ENCODE results near the gene DLGAP5.

Gene DLGAP5, protein sequence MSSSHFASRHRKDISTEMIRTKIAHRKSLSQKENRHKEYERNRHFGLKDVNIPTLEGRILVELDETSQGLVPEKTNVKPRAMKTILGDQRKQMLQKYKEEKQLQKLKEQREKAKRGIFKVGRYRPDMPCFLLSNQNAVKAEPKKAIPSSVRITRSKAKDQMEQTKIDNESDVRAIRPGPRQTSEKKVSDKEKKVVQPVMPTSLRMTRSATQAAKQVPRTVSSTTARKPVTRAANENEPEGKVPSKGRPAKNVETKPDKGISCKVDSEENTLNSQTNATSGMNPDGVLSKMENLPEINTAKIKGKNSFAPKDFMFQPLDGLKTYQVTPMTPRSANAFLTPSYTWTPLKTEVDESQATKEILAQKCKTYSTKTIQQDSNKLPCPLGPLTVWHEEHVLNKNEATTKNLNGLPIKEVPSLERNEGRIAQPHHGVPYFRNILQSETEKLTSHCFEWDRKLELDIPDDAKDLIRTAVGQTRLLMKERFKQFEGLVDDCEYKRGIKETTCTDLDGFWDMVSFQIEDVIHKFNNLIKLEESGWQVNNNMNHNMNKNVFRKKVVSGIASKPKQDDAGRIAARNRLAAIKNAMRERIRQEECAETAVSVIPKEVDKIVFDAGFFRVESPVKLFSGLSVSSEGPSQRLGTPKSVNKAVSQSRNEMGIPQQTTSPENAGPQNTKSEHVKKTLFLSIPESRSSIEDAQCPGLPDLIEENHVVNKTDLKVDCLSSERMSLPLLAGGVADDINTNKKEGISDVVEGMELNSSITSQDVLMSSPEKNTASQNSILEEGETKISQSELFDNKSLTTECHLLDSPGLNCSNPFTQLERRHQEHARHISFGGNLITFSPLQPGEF

DNA sequence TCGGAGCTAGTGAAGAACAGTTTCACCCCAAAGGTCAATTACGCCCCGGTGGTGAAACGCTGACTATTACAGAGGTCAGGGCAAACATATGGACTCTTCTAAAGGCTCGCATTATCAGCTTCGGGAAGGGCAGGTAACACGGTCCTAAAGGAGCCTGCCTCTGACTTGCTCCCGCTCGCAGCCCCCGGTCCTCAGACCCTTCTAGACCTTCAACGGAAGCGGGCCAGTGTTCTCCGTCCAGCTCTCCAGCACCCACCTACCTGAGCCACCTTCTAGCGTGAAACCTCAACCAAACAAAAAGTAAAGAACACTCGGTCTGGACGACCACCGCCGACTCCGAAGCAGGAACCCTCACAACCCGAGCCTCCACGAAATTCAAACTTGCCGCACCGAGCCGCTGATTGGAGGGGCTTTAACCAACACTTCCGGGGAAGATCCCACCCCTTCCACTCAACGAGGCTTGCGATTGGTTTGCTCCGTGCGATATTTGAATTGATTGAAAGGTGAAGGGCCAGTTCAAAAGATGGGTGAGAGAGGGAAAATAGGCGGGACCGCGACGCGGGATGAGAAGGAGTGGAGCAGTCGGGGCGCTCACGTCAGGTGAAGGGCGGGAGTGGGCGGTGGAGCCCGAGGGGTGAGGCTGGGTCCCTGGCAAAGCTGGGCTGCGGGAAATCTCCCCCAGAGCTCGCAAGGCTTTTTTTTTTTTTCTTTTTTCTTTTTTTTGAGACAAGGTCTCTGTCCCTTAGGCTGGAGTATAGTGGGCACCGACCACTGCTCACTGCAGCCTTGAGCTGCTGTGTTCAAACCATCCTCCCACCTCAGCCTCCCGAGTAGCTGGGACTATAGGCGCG is at the start of gene DLGAP5:
Gene DLGAP5 (minus strand): TSS at position 383 of the 851 bp plus-strand sequence. CDS start 2,406 bp downstream, outside the sequence.
- DNase-seq: peak; percentile 97

DNA sequence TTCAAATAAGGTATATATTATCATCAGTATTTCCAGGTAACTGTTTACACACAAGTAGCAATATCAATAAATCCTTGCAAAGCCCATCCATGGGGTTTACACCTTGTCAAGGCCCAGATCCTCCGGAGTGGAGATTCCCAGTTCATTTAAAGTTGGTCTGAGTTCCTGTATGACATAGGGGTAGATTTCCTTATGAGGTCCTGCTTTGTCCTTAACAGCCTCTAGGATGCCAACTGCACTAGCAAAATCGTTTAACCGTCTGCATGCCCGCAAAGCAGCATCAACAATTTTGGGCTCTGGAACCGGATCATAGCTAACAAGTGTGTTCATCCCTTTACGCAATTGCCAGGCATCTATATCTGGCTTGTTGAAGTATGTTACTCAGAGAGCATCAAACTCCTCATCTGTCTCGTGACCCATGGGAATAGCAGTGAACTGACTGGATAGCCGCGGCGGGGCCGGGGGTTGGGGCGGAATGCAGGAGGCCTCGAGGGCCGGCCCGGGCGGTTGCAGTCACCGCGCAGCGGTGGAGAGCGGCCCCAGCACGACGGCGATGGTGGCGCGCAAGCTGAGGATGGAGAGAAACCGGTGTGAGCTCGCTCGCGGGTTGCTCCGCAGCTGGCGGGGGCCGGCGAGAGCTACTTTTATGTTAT is 49.3 kb upstream of the DLGAP5 start:
- peak; percentile 70 for DNase-seq

DNA sequence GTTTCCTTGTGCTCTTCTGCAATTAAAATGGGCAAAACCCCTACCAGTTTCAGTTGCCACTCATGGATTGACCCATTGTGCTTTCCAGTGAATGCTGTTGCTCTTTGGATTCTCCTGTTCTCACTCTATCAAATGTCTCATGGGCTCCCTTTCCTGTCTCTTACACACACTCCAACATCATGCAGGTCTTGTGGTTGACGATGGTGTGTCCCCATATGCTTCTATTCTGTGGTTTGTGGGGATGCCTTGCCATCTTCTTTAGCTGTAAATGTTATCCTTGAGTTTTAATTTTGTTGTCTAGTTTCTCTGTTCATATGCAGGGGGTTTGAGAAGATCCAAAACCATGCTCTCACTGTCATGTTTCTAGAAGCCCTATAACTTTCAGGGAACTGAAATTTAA is 47.9 kb upstream of the DLGAP5 start:
- no peak for DNase-seq

DNA sequence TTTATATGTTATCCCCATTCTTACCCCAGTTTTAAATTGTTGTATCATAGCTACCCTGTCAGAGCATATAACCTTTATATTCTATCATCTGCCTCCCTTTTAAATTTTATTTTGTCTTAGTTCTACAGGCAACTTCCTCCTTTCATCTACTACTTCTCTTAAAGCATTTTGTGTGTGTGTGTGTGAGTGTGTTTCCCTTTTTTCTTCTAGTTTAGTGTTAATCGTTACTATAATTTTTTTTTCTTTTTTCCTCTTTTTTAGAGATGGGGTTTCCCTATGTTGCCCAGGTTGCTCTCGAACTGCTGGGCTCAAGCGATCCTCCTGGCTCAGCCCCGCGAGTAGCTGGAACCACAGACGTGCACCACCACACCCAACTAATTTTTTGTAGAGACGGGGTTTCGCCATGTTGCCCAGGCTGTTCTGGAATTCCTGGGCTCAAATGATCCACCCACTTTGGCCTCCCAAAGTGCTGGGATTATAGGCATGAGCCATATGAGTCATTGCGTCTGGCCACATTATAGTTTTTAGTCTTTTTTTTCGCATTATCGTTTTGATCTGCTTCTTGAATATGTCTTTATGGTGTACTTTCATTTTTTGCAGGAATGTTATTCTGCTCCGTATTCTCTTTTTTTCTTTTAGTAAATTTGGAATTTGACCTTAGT is 46.8 kb upstream of the DLGAP5 start:
- peak; percentile 23 for DNase-seq

DNA sequence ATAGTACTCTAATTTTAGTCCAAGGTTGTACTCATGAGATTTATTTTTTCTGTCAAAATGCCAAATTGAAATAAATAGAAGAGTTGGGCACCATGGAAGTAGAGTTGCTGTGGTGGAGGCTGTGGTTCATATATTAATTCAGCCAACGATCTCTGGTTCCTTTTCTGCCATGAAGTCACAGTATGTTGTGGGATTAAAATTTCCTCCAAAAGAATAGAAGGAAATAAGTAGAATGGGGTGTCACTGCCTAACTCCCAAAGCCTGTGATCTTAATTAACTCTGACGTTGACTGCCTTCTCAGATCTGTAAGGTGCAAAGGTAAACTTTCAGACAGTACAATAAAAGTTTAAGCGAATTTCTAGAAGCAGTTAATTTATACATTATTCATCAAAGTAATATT is 42.2 kb upstream of the DLGAP5 start:
- DNase-seq: no peak

DNA sequence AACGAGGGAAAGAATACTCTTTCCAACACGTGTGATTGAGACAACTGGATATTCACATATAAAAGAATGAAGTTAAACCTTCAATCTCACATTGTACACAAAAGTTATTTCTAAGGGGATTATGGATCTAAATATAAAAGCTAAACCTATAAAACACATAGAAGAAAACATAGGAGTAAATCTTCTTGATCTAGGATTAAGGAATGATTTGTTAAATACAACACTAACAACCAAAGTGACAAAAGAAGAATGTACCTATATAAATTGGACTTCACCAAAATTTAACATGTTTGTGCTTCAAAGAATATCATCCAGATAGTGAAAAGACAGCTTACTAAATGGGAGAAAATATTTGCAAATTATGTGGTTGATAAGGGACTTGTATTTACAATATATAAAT is 36.9 kb upstream of the DLGAP5 start:
- DNase-seq: no peak

DNA sequence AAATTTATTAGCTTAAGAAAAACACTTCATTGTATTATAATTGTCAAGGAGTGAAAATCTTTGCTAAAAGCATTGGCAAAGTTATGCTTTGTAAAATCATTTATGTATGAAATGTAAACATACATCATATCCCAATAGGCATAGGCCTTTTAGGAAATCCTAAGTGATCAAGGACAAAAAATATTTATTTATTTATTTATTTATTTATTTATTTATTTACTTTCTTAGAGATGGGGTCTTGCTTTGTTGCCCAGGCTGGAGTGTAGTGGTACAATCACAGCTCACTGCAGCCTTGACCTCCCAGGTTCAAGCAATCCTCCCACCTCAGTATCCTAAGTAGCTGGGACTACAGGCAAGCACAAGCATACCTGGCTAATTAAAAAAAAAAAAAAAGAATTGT is 32.0 kb upstream of the DLGAP5 start:
- no peak for DNase-seq

DNA sequence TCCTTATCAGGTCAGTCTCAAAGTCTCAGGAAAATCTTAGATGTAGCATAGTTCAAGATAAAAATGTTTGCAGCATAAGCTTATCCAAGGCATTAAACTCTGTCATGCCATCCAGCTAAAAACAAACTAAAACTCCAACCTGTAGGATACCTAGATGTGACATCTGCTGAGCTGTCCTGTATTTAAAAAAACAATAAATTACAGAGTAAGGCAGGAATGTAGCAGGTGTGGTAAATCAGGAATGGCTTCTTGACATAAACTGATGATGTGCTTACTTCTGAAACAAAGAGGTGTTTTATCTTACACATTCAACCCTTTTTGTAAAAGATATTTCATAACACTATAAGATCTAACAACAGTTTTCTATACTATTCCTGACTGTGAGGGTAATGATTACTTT is 30.6 kb upstream of the DLGAP5 start:
- DNase-seq: no peak

DNA sequence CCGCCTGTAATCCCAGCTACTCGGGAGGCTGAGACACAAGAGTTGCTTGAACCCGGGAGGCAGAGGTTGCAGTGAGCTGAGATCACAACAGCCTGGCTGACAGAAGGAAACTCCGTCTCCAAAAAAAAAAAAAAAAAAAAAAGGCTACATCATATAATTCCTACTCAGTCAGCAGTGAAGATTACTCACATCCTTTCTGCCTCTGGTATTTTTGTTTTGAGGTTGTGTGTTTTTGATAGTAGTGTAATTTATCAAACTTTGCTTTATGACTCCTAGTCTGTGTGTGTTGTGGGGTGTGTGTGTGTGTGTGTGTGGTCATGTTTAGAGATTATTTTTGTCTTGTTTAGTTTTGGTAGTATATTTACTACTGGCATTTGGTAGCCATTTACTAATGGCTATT is 29.8 kb upstream of the DLGAP5 start:
- DNase-seq: peak; percentile 52

DNA sequence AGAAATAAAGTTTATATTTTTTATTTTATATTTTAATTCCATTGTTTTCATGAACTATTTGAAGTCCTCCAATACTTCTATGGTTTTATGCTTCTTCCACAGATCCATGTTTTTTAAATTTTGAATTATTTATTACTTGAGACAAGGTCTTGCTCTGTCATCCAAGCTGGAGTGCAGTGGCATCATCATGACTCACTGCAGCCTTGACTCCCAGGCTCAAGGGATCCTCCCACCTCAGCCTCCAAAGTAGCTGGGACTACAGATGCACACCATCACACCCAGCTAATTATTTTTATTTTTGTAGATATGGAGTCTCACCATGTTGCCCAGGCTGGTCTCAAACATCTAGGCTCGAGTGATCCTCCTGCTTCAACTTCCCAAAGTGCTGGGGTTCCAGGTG is 28.8 kb upstream of the DLGAP5 start:
- DNase-seq: no peak

DNA sequence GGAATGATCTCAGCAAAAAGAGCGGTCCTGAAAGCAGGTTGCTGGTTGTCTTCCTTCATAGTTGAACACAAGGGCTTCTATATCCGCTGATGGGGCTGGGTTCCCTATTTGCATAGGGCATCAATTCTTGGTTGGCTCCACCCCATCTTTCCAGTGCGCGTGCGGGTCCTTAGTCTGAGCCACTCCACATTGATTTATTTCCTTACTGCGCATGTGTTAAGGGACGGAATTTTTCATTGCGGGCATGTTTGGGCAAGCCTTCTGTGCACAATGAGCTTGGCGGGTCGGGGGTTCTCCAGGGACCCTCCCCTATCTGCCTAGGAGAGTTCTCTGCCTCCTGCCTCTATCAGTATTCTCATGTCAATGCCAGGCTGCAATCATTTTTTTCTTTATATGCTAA is 21.2 kb upstream of the DLGAP5 start:
- DNase-seq: peak; percentile 6

DNA sequence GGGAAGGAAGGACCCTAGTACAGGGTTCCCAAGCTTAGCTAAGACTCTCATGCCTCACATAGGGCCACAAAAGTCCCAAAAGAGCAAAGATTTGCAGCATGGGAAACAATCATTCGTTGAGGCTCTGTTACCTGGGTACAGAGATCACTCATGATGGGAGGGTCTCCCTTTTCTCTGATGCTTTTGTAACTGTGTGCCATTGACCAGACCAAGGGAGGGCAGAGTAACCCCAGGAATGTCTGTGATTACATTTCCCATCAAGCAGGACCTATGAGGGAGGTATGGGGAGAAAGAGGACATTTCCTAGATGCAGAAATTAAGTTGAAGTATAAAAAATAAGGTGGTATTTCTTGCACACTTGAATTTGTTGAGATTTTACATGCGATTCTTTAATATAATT is 16.4 kb upstream of the DLGAP5 start:
- DNase-seq: no peak

DNA sequence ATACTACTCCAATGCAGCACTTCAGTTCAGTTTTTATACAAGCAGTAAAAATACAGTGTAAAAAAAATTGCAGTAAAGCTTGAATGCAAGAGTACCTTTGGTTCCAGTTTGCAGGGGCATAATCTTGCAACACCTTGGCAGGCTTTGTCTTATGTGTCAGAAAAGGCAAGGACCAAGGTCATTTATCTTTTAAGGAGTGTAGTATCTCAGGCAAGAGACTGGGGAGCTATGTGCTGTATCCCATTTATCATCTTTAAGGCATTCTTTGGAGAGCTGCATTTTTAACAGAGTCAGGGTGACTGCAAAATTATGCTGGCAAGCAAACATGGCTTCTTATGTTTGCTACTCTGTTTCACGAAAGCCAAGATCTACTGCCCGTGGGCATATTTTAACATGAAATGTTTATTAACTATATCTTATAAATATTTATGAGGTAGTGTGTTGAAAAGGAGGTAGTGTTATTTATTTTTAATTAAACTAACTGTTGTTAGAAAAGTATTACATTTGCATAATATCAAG is 14.8 kb upstream of the DLGAP5 start:
- DNase-seq: no peak

DNA sequence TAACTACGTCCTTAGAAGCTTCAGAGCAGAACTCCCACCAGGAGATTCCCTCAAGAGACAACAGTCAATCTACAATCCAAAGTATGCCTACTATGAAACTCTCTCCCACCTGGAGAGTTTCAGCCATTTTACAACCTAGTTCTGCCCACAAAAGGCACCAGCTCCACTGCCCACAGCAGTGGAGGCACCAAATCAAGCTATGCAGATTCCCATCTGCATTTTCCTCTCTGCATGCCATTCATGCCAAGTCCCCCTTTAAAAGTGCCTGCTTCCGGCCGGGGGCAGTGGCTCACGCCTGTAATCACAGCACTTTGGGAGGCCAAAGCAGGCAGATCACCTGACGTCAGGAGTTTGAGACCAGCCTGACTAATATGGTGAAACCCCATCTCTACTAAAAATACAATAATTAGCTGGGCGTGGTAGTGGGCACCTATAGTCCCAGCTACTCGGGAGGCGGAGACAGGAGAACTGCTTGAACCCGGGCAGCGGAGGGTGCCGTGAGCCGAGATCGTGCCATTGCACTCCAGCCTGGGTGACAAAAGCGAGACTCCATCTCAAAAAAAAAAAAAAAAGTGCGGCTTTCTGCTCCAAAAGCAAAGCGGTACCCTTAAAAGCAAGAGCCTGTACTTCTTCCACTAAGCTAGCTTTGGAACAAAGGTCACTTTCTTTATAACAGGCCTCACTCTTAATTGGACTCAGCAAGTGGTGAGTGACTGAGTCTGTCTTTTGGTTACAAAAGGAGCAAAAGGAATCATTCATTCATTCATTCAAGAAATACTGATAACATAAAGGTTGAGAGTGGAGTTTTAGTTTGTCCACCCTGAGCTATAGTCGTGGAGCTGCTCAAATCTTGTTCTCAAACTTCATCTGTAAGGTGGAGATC is 10.1 kb upstream of the DLGAP5 start:
- DNase-seq: no peak

DNA sequence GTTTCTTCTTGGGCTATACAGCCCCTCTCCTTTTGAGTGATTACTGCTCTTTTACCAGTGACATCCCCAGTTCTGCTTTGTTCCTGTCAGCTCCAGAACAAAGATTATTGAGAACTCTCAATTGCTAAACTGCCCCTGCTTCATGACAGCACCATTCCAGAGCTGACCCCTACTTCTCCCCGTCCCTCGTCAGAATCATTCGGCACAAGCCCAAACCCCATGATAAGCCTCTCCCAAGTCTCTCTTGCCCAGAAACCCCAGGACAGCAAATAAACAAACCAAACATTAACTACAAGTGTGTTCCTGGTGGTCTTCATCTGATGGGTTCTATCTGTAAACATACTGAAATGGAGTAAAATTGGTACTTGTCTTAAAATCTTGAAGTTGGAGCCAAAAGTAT is 9.3 kb upstream of the DLGAP5 start:
- DNase-seq: no peak

DNA sequence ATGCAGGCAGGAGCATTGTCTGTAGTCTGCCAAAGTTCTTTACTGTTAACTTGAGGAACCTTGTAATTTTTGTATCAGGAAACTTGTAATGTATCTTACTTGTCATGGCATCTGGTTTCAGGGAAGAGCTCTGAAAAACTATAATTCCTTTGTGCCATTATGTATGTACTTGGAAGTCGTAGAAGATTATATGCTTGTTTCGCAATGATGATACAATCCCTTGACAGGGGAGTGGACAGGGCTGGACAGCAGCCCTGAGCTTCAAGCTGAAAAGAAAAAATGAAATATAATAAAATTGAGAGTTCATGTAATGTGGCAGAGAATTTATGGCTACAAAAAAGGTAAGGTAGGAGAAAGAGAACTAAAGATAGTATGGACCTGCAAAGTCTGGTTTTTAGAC is 7.4 kb upstream of the DLGAP5 start:
- DNase-seq: no peak

DNA sequence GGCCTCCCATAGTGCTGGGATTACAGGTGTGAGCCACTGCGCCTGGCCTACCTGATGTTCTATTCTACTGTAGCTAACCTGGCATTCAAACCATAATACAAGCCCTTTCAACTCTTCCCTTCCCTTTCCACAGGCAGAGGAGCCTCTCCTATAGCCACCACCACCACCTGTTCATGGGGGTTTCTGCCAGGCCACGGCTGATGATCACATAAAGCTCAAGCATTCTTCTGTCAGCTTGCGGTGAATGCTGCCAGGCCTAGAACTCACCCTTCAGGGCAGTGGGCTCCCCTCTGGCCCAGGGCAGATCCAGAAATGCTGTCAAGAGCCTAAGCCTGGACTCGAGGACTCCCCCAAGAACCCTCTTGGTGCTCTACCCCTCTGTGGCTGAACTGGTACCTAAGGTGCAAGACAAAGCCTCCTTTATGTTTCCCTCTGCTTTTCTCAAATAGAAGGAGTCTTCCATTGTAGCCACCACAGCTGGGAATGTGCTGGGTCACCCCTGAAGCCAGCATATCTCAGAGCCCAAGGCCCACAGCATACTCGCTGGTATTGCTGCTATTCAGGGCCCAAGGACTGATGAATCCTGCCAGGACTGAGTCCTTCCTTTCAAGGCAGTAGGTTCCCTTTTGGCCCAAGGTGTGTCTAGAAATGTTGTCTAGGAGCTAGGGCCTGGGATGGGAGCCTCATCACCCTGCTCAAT is 3.4 kb upstream of the DLGAP5 start:
- DNase-seq: no peak

DNA sequence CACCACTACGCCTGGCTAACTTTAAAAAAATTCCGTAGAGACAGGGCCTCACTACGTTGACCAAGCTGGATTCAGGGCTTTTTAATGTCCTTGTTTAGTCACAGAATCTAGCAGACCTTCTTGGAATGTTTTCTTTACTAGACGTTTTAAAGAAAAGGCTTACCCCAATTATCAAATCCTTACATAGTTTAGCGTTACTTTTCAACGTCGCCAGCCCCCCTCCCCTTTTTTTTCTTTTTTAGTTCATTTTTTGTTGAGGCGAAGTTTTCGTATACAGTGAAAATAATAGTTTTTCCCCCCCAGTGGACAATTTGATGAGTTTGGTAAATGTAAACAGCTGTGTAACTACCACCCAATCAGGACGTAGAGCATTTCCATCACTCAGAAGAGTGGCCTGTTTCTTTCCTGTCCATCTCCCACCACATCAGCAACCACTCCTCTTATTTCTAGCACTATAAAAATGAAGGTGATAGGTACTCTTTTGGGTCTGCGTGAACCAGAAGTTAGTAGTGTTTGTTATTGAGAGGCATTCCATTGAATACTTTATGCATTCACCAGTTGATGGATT is 753 bp upstream of the DLGAP5 start:
- no peak for DNase-seq

DNA sequence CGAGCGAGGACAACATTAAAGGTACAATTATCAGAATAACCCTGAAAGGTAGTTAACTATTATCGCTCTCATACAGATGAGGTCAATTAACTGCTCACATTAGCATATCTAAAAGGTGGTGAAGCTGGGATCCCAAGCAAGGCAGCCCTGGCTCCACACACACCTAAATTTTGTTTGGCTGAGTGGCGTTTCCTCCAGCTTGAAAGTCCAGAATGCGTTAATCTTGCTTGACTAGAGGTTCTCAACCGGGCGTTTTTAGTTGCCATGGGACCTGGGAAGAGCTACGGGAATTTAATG is 531 bp downstream of the DLGAP5 start:
- DNase-seq: no peak

DNA sequence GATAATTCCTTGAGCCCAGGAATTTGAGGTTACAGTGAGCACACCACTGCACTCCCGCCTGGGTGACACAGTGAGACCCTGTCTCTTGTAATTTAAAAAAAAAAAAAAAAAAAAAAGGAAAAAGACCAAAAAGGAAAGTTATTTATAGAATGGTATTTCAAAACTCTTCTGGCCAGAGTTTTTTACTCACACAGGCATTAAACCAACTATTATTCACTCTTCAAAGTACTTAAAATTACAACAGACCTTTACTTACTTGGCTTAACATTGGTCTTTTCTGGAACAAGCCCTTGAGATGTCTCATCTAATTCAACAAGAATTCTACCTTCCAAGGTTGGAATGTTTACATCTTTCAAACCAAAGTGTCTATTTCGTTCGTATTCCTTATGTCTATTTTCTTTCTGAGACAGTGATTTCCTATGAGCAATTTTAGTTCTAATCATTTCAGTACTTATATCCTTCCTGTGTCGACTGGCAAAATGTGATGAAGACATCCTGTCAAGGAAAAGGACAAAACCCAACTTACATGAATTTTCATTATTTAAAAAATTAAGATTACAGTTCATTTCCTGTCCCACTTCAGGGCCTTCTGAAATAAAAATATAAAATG is 2.6 kb downstream of the DLGAP5 start:
- DNase-seq: peak; percentile 17
